Rectal smooth muscle tissue (tissue), 1 donor: Measurements from ENCODE around the gene CCDC86.

ENCODE experiments used
- H3K27ac ChIP-seq: one replicate; pipeline ENCODE4 v1.7.0; 2013; ENCODE audit warnings: low read depth, low read length, inconsistent platforms
- H3K27me3 ChIP-seq: one replicate; pipeline ENCODE4 v1.7.0; 2013; ENCODE audit warnings: low read length; ENCODE audit not compliant: control insufficient read depth, insufficient read depth
- H3K36me3 ChIP-seq: one replicate; pipeline ENCODE4 v1.7.0; 2013; ENCODE audit warnings: low read length; ENCODE audit not compliant: control insufficient read depth, insufficient read depth
- H3K4me1 ChIP-seq: one replicate; pipeline ENCODE4 v1.7.0; 2013; ENCODE audit warnings: low read length; ENCODE audit not compliant: control insufficient read depth, insufficient read depth
- H3K4me3 ChIP-seq: one replicate; pipeline ENCODE4 v1.7.0; 2013; ENCODE audit warnings: low read length
- H3K9ac ChIP-seq: one replicate; pipeline ENCODE4 v1.7.0; 2013; ENCODE audit warnings: low read length

CCDC86 gene

GRCh38 chr11:60836866-60837515 is 4.9 kb upstream of the CCDC86 start:
- Histone ChIP-seq H3K27me3 (no peaks in the 10 kb centered on the region), H3K36me3 (no peaks in the 10 kb centered on the region), H3K4me3 (no peak overlapping the region), H3K27ac (no peak overlapping the region), H3K4me1 (peaks cover 7% of the 10 kb centered on the region), H3K9ac (no peak overlapping the region)

- Histone ChIP-seq H3K36me3 (no peaks in the 10 kb centered on the region), H3K27me3 (no peaks in the 10 kb centered on the region), H3K4me3 (no peak overlapping the region), H3K9ac (no peak overlapping the region), H3K4me1 (peaks cover 12% of the 10 kb centered on the region), H3K27ac (no peak overlapping the region)
Observed at GRCh38 chr11:60838132-60838531, 3.8 kb upstream of the CCDC86 start.

- no peaks in the 10 kb centered on the region for H3K36me3 ChIP-seq
- peaks cover 16% of the 10 kb centered on the region for H3K4me1 ChIP-seq
- H3K27ac ChIP-seq, result no peak overlapping the region
- H3K27me3 ChIP-seq, result no peaks in the 10 kb centered on the region
- no peak overlapping the region for H3K9ac ChIP-seq
- peak overlapping the region; percentile 91 for H3K4me3 ChIP-seq
Observed at GRCh38 chr11:60840470-60841430, 1.2 kb upstream of the CCDC86 start.

- peak overlapping the region; percentile 91 for H3K4me3 ChIP-seq
- peak overlapping the region; percentile 85 for H3K9ac ChIP-seq
- H3K36me3 ChIP-seq, result peaks cover 3% of the 10 kb centered on the region
- H3K4me1 ChIP-seq, result peaks cover 16% of the 10 kb centered on the region
- peak overlapping the region; percentile 23 for H3K27ac ChIP-seq
- no peaks in the 10 kb centered on the region for H3K27me3 ChIP-seq
Observed at GRCh38 chr11:60842668-60843600, 1.0 kb downstream of the CCDC86 start.

- H3K9ac ChIP-seq, result no peak overlapping the region
- no peak overlapping the region for H3K27ac ChIP-seq
- peaks cover 16% of the 10 kb centered on the region for H3K4me1 ChIP-seq
- no peaks in the 10 kb centered on the region for H3K27me3 ChIP-seq
- peak overlapping the region; percentile 18 for H3K4me3 ChIP-seq
- peaks cover 13% of the 10 kb centered on the region for H3K36me3 ChIP-seq
Observed at GRCh38 chr11:60844045-60844869, 2.3 kb downstream of the CCDC86 start.

- H3K27ac ChIP-seq, result no peak overlapping the region
- H3K9ac ChIP-seq, result no peak overlapping the region
- peaks cover 17% of the 10 kb centered on the region for H3K36me3 ChIP-seq
- no peak overlapping the region for H3K4me3 ChIP-seq
- H3K27me3 ChIP-seq, result no peaks in the 10 kb centered on the region
- H3K4me1 ChIP-seq, result peaks cover 16% of the 10 kb centered on the region
Observed at GRCh38 chr11:60844870-60845221, 2.9 kb downstream of the CCDC86 start.

- Histone ChIP-seq H3K4me3 (no peak overlapping the region), H3K9ac (no peak overlapping the region), H3K36me3 (peaks cover 17% of the 10 kb centered on the region), H3K4me1 (peaks cover 16% of the 10 kb centered on the region), H3K27ac (no peak overlapping the region), H3K27me3 (no peaks in the 10 kb centered on the region)
Observed at GRCh38 chr11:60845338-60845737, 3.4 kb downstream of the CCDC86 start.

- H3K36me3 ChIP-seq, result peaks cover 21% of the 10 kb centered on the region
- H3K27me3 ChIP-seq, result no peaks in the 10 kb centered on the region
- no peak overlapping the region for H3K9ac ChIP-seq
Observed at GRCh38 chr11:60847281-60847680, 5.4 kb downstream of the CCDC86 start.

GRCh38 chr11:60847896-60848295 is 6.0 kb downstream of the CCDC86 start:
- Histone ChIP-seq H3K36me3 (peaks cover 21% of the 10 kb centered on the region), H3K4me1 (peaks cover 7% of the 10 kb centered on the region), H3K27me3 (no peaks in the 10 kb centered on the region), H3K27ac (no peak overlapping the region), H3K9ac (no peak overlapping the region), H3K4me3 (no peak overlapping the region)

More at GRCh38 chr11:60847281-60847680, 5.4 kb downstream of the CCDC86 start:
- peaks cover 9% of the 10 kb centered on the region for H3K4me1 ChIP-seq
- H3K27ac ChIP-seq, result no peak overlapping the region
- H3K4me3 ChIP-seq, result no peak overlapping the region

GRCh38 chr11:60848714-60849151 is 6.8 kb downstream of the CCDC86 start:
- H3K4me3 ChIP-seq, result no peak overlapping the region
- H3K36me3 ChIP-seq, result peaks cover 21% of the 10 kb centered on the region
- no peak overlapping the region for H3K27ac ChIP-seq

GRCh38 chr11:60849641-60850520 is 8.0 kb downstream of the CCDC86 start:
- no peak overlapping the region for H3K9ac ChIP-seq
- no peaks in the 10 kb centered on the region for H3K27me3 ChIP-seq
- H3K4me1 ChIP-seq, result no peaks in the 10 kb centered on the region
- H3K4me3 ChIP-seq, result no peak overlapping the region
- peaks cover 21% of the 10 kb centered on the region for H3K36me3 ChIP-seq
- no peak overlapping the region for H3K27ac ChIP-seq

More at GRCh38 chr11:60848714-60849151, 6.8 kb downstream of the CCDC86 start:
- H3K27me3 ChIP-seq, result no peaks in the 10 kb centered on the region
- H3K9ac ChIP-seq, result no peak overlapping the region
- H3K4me1 ChIP-seq, result peaks cover under 1% of the 10 kb centered on the region
